ENCODE data around the gene CD63.
A peak's percentile ranks its signal among the peaks of the same experiment; 100 is the strongest.

CD63 gene

DNA sequence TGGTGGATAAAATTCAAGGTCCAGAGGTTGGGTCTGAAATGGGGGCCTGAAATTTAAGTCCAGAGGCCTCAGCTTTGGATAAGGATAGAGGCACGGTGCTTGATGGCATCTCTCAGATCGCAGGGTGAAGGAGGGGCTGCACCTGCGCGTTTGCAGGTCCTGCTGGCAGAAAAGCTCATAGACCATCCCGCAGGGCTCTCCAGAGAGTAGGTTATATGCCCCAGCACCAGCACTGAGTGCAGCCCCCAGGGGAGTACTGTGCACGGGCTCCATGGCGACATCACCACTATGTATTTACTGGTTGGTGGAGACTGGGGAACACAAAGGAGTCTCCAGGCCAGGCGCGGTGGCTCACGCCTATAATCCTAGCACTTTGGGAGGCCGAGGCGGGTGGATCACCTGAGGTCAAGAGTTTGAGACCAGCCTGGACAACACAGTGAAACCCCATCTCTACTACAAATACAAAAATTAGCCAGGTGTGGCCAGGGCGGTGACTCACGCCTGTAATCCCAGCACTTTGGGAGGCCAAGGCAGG lies 4.3 kb upstream of the CD63 start:
- no peak overlapping the region for H3K4me2 ChIP-seq (ENCODE audit: low read length)
- H3K4me3 ChIP-seq (ENCODE audit: low read depth, low read length, poor library complexity, severe bottlenecking), result no peak overlapping the region
- H3K27ac ChIP-seq (ENCODE audit: low read depth, low read length, poor library complexity, severe bottlenecking), result no peak overlapping the region
- TF ChIP-seq EZH2 (IDR thresholded peaks at IDR 0.05; ENCODE audit: borderline replicate concordance, low read length), result no peak
- TF ChIP-seq, protein P1, sequence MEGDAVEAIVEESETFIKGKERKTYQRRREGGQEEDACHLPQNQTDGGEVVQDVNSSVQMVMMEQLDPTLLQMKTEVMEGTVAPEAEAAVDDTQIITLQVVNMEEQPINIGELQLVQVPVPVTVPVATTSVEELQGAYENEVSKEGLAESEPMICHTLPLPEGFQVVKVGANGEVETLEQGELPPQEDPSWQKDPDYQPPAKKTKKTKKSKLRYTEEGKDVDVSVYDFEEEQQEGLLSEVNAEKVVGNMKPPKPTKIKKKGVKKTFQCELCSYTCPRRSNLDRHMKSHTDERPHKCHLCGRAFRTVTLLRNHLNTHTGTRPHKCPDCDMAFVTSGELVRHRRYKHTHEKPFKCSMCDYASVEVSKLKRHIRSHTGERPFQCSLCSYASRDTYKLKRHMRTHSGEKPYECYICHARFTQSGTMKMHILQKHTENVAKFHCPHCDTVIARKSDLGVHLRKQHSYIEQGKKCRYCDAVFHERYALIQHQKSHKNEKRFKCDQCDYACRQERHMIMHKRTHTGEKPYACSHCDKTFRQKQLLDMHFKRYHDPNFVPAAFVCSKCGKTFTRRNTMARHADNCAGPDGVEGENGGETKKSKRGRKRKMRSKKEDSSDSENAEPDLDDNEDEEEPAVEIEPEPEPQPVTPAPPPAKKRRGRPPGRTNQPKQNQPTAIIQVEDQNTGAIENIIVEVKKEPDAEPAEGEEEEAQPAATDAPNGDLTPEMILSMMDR (IDR thresholded peaks at IDR 0.05; ENCODE audit: low read length), result no peak
- H3K79me2 ChIP-seq (ENCODE audit: insufficient read depth, low read length), result no peaks in the 10 kb centered on the region
- no peaks in the 10 kb centered on the region for H3K9me3 ChIP-seq (ENCODE audit: low read length)
- no peak overlapping the region for H2AFZ ChIP-seq (ENCODE audit: low read length)
- no peaks in the 10 kb centered on the region for H3K9me2 ChIP-seq (ENCODE audit: low read depth, low read length)
- no peaks in the 10 kb centered on the region for H4K20me1 ChIP-seq (ENCODE audit: insufficient read depth, low read length)
- no peaks in the 10 kb centered on the region for H3K27me3 ChIP-seq (ENCODE audit: insufficient read depth, low read length)
- peaks cover 25% of the 10 kb centered on the region for H3K4me1 ChIP-seq (ENCODE audit: insufficient read depth, low read length, severe bottlenecking)
- H3F3A ChIP-seq (ENCODE audit: insufficient read depth, low read length), result no peaks in the 10 kb centered on the region
- H3K36me3 ChIP-seq (ENCODE audit: insufficient read depth, low read length), result no peaks in the 10 kb centered on the region
- no peak overlapping the region for H3K9ac ChIP-seq (ENCODE audit: low read length)

DNA sequence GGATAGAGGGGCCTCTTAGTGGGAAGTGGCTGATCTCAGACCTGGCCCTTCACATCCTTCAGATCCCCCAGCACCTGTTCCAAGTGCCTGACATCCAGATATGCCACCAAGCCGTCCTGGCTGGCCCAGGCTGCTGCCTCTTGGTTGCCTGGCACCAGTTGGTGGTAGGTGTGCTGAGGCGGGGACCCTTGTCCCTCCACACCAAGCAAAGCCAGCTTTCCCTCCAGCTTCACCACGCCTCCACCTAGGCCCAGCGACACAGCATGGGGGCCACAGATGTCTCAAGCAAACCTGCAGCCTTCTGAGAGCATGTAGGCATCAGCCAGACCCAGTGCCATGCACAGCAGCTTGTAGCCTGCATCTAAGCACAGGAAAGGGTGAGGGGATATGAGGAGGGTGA lies 3.5 kb upstream of the CD63 start:
- Histone ChIP-seq H3F3A (ENCODE audit: insufficient read depth, low read length) (no peaks in the 10 kb centered on the region), H3K36me3 (ENCODE audit: insufficient read depth, low read length) (no peaks in the 10 kb centered on the region), H3K27me3 (ENCODE audit: insufficient read depth, low read length) (no peaks in the 10 kb centered on the region), H3K27ac (ENCODE audit: low read depth, low read length, poor library complexity, severe bottlenecking) (no peak overlapping the region), H3K4me1 (ENCODE audit: insufficient read depth, low read length, severe bottlenecking) (peaks cover 25% of the 10 kb centered on the region), H3K79me2 (ENCODE audit: insufficient read depth, low read length) (no peaks in the 10 kb centered on the region), H4K20me1 (ENCODE audit: insufficient read depth, low read length) (no peaks in the 10 kb centered on the region), H3K9me2 (ENCODE audit: low read depth, low read length) (no peaks in the 10 kb centered on the region), H3K9me3 (ENCODE audit: low read length) (no peaks in the 10 kb centered on the region), H3K4me3 (ENCODE audit: low read depth, low read length, poor library complexity, severe bottlenecking) (no peak overlapping the region), H3K4me2 (ENCODE audit: low read length) (no peak overlapping the region), H2AFZ (ENCODE audit: low read length) (no peak overlapping the region), H3K9ac (ENCODE audit: low read length) (no peak overlapping the region)
- TF ChIP-seq EZH2 (IDR thresholded peaks at IDR 0.05; ENCODE audit: borderline replicate concordance, low read length), result no peak
- TF ChIP-seq, protein P1 (IDR thresholded peaks at IDR 0.05; ENCODE audit: low read length), result no peak

DNA sequence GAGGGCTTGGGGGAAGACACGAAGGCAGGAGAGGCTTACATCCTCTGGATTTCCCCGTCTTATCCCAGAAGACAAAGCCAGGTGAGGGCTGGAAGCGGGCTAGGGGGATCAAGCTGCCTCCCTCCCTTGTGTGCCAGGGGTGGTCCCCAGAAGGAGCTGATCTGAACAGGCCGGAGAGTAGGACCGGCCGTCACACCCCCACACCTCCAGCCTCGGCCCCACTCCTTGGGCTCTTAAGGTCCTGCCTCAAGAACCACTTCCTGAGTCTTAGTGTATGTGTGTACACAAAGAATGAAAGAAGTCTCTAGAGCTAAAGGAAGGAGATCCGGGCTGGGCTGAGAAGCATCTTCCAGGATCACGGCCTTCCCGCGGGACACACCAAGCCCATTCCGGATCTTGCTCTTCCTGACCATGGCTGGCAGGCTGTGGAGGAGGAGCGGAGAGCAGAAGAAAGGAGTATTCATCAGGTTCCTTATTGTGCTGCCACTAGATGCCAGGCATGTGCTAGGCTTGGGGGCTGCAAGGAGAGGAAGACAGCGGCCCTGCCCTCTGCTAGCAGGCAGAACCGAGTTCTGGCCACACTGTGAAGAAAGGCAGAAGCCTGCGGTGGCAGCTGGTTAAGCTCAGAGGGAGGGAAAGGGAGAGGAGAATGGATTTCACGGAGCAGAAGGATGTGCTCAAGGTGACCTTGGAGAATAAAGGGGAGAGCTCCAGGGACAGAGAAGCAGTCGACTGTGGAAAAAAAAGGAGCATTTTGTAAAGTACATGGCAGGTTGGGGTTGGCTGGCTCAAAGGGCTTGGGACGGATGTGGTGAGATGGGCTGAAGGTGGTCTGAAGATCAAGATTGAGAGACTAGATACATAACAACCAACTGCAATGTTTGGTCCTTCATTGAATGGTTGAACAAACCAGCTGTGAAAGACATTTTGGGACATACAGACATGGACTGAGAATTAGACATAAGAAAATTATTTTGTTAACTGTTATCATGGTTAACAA lies 1.3 kb upstream of the CD63 start:
- Histone ChIP-seq H2AFZ (ENCODE audit: low read length) (no peak overlapping the region), H3K4me2 (ENCODE audit: low read length) (peak overlapping the region; percentile 95), H3K9me3 (ENCODE audit: low read length) (no peaks in the 10 kb centered on the region), H3K4me3 (ENCODE audit: low read depth, low read length, poor library complexity, severe bottlenecking) (peak overlapping the region; percentile 76), H3K4me1 (ENCODE audit: insufficient read depth, low read length, severe bottlenecking) (peaks cover 33% of the 10 kb centered on the region), H3K9me2 (ENCODE audit: low read depth, low read length) (no peaks in the 10 kb centered on the region), H3F3A (ENCODE audit: insufficient read depth, low read length) (peaks cover 3% of the 10 kb centered on the region; the same call in 1 of the 2 replicates), H3K79me2 (ENCODE audit: insufficient read depth, low read length) (no peaks in the 10 kb centered on the region), H3K27me3 (ENCODE audit: insufficient read depth, low read length) (no peaks in the 10 kb centered on the region), H3K27ac (ENCODE audit: low read depth, low read length, poor library complexity, severe bottlenecking) (peak overlapping the region; percentile 52), H3K9ac (ENCODE audit: low read length) (peak overlapping the region; percentile 82), H4K20me1 (ENCODE audit: insufficient read depth, low read length) (no peaks in the 10 kb centered on the region), H3K36me3 (ENCODE audit: insufficient read depth, low read length) (no peaks in the 10 kb centered on the region)
- no peak for TF ChIP-seq EZH2 (IDR thresholded peaks at IDR 0.05; ENCODE audit: borderline replicate concordance, low read length)
- TF ChIP-seq, protein P1 (IDR thresholded peaks at IDR 0.05; ENCODE audit: low read length), result peak; percentile 43; the same call in 1 of the 2 replicates
